H1 (cell line): ENCODE results near the gene LRIG2.

Experiments used
- BACH1 ChIP-seq: IDR thresholded peaks from 2 replicates; pipeline ENCODE4 v1.6.1; 2012; ENCODE audit warnings: low read length, improper control_type of control experiment
- CEBPB ChIP-seq: IDR thresholded peaks from 2 replicates; pipeline ENCODE4 v1.6.1; 2012; ENCODE audit warnings: low read depth, low read length
- CHD7 ChIP-seq: fragments of 300-600 bp; sonication (generic); IDR thresholded peaks from 2 replicates; pipeline ENCODE4 v1.7.1; 2012; ENCODE audit warnings: low read length, moderate library complexity, mild to moderate bottlenecking, inconsistent platforms; ENCODE audit not compliant: insufficient replicate concordance
- EP300 ChIP-seq, 2 experiments: IDR thresholded peaks; 1 replicate in 1 of 2; 2 replicates in 1 of 2; pipeline ENCODE4 v1.6.1; 2011 to 2012; ENCODE audit warnings: low read depth in 2 of 2, low read length in 2 of 2, mild to moderate bottlenecking in 2 of 2, borderline replicate concordance in 1 of 2, inconsistent platforms in 1 of 2, moderate library complexity in 1 of 2
- GTF2F1 ChIP-seq: IDR thresholded peaks from 2 replicates; pipeline ENCODE4 v1.6.1; 2012; ENCODE audit warnings: low read depth, low read length, improper control_type of control experiment, borderline replicate concordance
- JUN ChIP-seq: IDR thresholded peaks from 2 replicates; pipeline ENCODE4 v1.6.1; 2011; ENCODE audit warnings: low read depth, mild to moderate bottlenecking, improper control_type of control experiment, low read length
- PHF8 ChIP-seq: fragments of 200-600 bp; sonication (generic); conservative IDR thresholded peaks from 2 replicates; pipeline ENCODE4 v1.7.1; 2012; ENCODE audit warnings: low read depth, mild to moderate bottlenecking, inconsistent platforms, low read length, moderate library complexity
- TAF1 ChIP-seq: IDR thresholded peaks from 2 replicates; pipeline ENCODE4 v1.6.1; 2011; ENCODE audit warnings: mild to moderate bottlenecking, low read depth, low read length
- TEAD4 ChIP-seq: IDR thresholded peaks from 2 replicates; pipeline ENCODE4 v1.6.1; 2012; ENCODE audit warnings: low read depth, low read length, inconsistent platforms, mixed read lengths
- USF2 ChIP-seq: IDR thresholded peaks from 2 replicates; pipeline ENCODE4 v1.6.1; 2011; ENCODE audit warnings: low read length, improper control_type of control experiment
- YY1 ChIP-seq: IDR thresholded peaks from 2 replicates; pipeline ENCODE4 v1.6.1; 2011; ENCODE audit warnings: low read depth, mild to moderate bottlenecking, low read length
- TF ChIP-seq, protein P1 (sequence below), 3 experiments: IDR thresholded peaks; 1 replicate in 2 of 3; 2 replicates in 1 of 3; pipeline versions ENCODE4 v1.5.1 to v1.6.1; 2011; ENCODE audit warnings: low read length in 3 of 3, mild to moderate bottlenecking in 3 of 3, inconsistent platforms in 2 of 3, low read depth in 1 of 3, moderate library complexity in 1 of 3; ENCODE audit not compliant: insufficient read depth in 1 of 3; ENCODE audit errors: control extremely low read depth in 1 of 3

DNA sequence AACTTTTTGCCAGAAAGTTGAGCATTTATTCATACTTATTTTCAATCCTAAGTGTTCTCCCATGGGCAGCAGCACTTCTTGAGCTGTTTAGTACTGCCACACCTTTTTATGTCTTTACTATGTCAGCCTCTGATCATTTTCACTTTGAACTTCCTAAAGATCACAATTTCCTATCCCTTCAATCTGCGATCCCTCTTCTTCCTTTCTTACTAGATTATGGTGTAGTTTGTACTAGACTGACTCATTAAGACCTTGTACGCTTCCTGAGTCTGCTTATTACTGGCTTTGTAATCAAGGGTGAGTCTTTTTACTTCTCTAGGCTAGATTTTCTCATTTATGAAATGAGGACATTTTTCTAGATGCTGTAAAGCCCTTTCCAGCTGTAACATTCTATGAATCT, 55.1 kb downstream of the LRIG2 start:
- TF ChIP-seq, protein P1, sequence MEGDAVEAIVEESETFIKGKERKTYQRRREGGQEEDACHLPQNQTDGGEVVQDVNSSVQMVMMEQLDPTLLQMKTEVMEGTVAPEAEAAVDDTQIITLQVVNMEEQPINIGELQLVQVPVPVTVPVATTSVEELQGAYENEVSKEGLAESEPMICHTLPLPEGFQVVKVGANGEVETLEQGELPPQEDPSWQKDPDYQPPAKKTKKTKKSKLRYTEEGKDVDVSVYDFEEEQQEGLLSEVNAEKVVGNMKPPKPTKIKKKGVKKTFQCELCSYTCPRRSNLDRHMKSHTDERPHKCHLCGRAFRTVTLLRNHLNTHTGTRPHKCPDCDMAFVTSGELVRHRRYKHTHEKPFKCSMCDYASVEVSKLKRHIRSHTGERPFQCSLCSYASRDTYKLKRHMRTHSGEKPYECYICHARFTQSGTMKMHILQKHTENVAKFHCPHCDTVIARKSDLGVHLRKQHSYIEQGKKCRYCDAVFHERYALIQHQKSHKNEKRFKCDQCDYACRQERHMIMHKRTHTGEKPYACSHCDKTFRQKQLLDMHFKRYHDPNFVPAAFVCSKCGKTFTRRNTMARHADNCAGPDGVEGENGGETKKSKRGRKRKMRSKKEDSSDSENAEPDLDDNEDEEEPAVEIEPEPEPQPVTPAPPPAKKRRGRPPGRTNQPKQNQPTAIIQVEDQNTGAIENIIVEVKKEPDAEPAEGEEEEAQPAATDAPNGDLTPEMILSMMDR (IDR thresholded peaks at IDR 0.05; ENCODE audit: control extremely low read depth in 1 of 3, insufficient read depth in 1 of 3, low read depth in 1 of 3, low read length in 3 of 3), result no peak
- TF ChIP-seq EP300 (IDR thresholded peaks at IDR 0.05; ENCODE audit: borderline replicate concordance in 1 of 2, low read depth in 2 of 2, low read length in 2 of 2), result no peak
- no peak for TF ChIP-seq PHF8
- no peak for TF ChIP-seq TAF1
- TF ChIP-seq GTF2F1, result no peak
- no peak for TF ChIP-seq CEBPB
- TF ChIP-seq TEAD4, result no peak
- no peak for TF ChIP-seq YY1
- TF ChIP-seq JUN, result no peak
- TF ChIP-seq BACH1, result no peak
- TF ChIP-seq USF2, result no peak
- TF ChIP-seq CHD7, result no peak
